Stimulated activated CD4-positive, alpha-beta T cell treated with anti-CD3 and anti-CD28 coated beads, Interleukin-4, amount 100 ng/mL, for 24 hours (primary cell): Measurements from ENCODE around the gene AIF1.

Experiments
- DNase-seq: peaks from one replicate; pipeline ENCODE4 v3.0.0-alpha.2; 2020

AIF1 gene

DNA sequence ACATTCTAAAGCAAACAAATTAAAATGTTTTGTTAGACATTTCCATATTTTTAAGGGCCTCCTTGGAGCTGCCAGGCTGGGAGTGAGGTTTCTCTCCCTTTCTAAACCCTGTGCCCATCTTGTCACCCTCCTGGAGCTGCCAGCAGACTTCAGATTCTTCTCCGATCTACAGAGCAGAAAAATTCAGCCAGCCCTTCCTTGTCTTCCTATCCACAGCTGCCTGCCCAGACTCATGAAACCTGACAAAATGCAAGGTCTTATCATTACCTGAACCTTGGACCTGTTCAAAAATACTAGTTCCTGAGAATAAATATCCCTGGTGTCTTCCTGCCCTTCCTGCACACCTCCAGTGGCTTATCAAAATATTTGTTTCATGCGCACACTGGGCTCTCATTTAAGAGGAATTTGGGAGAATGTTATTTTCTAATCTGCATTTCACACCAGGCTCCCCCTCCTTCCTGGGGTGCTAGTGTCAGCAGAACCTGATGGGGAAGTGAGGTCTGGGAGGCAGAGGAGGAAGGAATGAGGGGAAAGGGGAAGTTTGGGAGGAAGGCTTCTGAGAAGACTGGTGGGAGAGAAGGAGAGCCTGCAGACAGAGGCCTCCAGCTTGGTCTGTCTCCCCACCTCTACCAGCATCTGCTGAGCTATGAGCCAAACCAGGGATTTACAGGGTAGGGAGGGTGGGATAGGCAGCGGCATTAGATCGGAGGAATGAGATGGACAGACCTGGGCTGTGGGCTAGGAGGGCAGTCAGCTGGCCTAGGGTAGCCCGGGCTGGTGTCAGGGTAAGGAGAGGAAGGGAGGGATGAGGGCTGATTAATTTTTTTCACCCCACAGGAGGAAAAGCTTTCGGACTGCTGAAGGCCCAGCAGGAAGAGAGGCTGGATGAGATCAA is at the start of gene AIF1:
AIF1 (plus strand) TSS at position 551 of the 895 bp plus-strand sequence; CDS start at position 647, 96 bp downstream.
- DNase-seq: no peak

DNA sequence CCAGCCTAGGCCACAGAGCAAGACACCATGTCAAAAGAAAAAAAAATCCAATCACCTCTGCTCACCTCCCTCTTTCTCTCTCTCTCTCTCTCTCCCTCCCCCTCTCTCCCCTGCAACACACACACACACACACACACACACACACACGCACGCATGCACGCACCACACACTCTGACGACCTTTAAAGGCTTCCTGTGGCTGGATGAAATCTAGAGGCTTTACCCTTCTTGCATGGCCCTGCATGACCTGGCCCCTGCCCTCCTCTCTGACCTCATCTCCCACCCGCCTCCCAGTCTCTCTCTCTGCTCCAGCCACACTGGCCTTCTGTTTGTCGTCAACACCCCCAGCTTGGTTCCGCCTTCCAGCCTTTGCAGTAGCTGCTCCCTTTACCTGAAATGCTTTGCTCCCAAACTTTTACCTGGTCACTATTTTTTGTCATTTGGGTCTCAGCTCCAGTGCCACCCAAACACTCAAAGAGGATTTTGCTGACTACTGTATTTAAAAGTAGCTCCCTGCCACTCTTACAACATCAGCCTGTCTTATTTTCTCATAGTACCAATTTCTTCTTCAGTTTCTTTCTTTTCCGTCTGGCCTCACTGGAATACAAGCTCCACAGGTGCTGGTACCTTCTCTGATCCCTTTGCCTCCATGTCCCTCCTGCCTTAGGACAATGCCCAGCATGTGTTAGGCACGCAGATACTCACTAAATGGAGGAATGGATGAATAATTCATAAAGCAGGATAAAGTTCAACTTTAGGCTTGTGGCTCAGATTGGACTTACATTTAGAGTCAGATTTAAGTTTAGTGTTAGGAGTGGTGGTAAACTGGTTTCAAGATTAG is 47.3 kb upstream of the AIF1 start:
- no peak for DNase-seq

DNA sequence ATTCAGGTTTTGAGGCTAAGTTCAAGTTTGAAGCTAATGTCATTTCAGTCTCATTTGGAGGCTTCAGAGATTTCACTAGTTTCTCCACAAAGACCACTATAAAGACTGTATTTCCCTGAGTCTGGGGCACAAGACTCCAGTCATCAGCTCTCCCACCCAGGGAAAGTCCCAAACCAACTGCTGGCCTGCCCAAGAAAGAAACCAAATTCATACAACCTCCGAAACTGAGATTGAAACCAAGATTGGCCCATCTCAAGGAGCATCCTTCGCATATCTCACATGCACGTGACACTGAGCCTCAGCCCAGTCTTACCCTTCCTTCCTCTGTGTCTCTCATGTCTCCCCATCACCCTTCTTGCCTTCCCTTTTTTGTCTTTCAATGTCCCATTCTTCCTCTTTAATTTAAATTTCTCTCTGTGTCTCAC is 46.5 kb upstream of the AIF1 start:
- peak; percentile 83 for DNase-seq

DNA sequence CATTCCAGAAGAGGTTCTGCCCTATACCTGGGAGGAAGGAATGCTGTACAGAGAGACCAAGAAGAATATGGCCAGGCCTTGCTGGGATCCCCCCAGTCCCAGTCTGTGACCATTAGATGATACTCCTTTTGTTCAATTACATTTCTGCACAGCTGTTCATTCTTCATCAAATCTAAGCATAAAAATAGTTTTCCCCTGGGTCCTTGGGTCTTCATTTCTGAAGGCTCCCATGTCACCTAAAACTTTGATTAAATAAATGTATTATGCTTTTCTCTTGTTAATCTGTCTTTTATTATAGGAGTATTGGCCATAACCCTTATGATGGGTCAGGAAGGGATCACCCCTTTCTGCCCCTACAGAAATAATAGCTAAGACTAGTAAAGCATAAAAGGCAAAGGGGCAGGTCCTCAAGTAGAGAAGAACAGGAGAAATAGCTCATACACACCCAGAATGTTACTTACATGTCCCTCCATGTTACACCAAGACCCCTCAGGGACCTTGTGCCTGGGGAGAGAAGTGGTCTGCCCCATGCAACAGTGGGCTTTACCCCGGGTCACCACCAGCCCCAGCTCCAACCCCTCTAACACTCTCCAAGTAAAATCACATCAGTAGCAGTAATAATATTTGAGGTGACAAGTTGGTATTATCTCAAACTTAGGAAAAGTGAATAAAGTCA is 45.0 kb upstream of the AIF1 start:
- DNase-seq: no peak

DNA sequence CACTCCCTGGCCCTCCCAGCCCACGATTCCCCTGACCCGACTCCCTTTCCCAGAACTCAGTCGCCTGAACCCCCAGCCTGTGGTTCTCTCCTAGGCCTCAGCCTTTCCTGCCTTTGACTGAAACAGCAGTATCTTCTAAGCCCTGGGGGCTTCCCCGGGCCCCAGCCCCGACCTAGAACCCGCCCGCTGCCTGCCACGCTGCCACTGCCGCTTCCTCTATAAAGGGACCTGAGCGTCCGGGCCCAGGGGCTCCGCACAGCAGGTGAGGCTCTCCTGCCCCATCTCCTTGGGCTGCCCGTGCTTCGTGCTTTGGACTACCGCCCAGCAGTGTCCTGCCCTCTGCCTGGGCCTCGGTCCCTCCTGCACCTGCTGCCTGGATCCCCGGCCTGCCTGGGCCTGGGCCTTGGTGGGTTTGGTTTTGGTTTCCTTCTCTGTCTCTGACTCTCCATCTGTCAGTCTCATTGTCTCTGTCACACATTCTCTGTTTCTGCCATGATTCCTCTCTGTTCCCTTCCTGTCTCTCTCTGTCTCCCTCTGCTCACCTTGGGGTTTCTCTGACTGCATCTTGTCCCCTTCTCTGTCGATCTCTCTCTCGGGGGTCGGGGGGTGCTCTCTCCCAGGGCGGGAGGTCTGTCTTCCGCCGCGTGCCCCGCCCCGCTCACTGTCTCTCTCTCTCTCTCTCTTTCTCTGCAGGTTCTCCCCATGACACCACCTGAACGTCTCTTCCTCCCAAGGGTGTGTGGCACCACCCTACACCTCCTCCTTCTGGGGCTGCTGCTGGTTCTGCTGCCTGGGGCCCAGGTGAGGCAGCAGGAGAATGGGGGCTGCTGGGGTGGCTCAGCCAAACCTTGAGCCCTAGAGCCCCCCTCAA is 42.8 kb upstream of the AIF1 start, which contains the start of gene LTA:
LTA (plus strand) TSS at position 249 of the 871 bp plus-strand sequence; CDS start at position 703, 454 bp downstream.
- DNase-seq: peak; percentile 81

DNA sequence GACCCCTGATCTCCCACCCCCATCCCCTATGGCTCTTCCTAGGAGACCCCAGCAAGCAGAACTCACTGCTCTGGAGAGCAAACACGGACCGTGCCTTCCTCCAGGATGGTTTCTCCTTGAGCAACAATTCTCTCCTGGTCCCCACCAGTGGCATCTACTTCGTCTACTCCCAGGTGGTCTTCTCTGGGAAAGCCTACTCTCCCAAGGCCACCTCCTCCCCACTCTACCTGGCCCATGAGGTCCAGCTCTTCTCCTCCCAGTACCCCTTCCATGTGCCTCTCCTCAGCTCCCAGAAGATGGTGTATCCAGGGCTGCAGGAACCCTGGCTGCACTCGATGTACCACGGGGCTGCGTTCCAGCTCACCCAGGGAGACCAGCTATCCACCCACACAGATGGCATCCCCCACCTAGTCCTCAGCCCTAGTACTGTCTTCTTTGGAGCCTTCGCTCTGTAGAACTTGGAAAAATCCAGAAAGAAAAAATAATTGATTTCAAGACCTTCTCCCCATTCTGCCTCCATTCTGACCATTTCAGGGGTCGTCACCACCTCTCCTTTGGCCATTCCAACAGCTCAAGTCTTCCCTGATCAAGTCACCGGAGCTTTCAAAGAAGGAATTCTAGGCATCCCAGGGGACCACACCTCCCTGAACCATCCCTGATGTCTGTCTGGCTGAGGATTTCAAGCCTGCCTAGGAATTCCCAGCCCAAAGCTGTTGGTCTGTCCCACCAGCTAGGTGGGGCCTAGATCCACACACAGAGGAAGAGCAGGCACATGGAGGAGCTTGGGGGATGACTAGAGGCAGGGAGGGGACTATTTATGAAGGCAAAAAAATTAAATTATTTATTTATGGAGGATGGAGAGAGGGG is 41.6 kb upstream of the AIF1 start:
- no peak for DNase-seq

DNA sequence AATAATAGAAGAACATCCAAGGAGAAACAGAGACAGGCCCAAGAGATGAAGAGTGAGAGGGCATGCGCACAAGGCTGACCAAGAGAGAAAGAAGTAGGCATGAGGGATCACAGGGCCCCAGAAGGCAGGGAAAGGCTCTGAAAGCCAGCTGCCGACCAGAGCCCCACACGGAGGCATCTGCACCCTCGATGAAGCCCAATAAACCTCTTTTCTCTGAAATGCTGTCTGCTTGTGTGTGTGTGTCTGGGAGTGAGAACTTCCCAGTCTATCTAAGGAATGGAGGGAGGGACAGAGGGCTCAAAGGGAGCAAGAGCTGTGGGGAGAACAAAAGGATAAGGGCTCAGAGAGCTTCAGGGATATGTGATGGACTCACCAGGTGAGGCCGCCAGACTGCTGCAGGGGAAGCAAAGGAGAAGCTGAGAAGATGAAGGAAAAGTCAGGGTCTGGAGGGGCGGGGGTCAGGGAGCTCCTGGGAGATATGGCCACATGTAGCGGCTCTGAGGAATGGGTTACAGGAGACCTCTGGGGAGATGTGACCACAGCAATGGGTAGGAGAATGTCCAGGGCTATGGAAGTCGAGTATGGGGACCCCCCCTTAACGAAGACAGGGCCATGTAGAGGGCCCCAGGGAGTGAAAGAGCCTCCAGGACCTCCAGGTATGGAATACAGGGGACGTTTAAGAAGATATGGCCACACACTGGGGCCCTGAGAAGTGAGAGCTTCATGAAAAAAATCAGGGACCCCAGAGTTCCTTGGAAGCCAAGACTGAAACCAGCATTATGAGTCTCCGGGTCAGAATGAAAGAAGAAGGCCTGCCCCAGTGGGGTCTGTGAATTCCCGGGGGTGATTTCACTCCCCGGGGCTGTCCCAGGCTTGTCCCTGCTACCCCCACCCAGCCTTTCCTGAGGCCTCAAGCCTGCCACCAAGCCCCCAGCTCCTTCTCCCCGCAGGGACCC is 40.6 kb upstream of the AIF1 start:
- peak; percentile 63 for DNase-seq

DNA sequence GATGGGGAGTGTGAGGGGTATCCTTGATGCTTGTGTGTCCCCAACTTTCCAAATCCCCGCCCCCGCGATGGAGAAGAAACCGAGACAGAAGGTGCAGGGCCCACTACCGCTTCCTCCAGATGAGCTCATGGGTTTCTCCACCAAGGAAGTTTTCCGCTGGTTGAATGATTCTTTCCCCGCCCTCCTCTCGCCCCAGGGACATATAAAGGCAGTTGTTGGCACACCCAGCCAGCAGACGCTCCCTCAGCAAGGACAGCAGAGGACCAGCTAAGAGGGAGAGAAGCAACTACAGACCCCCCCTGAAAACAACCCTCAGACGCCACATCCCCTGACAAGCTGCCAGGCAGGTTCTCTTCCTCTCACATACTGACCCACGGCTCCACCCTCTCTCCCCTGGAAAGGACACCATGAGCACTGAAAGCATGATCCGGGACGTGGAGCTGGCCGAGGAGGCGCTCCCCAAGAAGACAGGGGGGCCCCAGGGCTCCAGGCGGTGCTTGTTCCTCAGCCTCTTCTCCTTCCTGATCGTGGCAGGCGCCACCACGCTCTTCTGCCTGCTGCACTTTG is 39.6 kb upstream of the AIF1 start, which contains the start of gene TNF:
TNF (plus strand) TSS at position 231 of the 567 bp plus-strand sequence; CDS start at position 408, 177 bp downstream.
- DNase-seq: peak; percentile 90

DNA sequence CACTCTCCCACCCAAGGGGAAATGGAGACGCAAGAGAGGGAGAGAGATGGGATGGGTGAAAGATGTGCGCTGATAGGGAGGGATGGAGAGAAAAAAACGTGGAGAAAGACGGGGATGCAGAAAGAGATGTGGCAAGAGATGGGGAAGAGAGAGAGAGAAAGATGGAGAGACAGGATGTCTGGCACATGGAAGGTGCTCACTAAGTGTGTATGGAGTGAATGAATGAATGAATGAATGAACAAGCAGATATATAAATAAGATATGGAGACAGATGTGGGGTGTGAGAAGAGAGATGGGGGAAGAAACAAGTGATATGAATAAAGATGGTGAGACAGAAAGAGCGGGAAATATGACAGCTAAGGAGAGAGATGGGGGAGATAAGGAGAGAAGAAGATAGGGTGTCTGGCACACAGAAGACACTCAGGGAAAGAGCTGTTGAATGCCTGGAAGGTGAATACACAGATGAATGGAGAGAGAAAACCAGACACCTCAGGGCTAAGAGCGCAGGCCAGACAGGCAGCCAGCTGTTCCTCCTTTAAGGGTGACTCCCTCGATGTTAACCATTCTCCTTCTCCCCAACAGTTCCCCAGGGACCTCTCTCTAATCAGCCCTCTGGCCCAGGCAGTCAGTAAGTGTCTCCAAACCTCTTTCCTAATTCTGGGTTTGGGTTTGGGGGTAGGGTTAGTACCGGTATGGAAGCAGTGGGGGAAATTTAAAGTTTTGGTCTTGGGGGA is 38.9 kb upstream of the AIF1 start:
- no peak for DNase-seq

DNA sequence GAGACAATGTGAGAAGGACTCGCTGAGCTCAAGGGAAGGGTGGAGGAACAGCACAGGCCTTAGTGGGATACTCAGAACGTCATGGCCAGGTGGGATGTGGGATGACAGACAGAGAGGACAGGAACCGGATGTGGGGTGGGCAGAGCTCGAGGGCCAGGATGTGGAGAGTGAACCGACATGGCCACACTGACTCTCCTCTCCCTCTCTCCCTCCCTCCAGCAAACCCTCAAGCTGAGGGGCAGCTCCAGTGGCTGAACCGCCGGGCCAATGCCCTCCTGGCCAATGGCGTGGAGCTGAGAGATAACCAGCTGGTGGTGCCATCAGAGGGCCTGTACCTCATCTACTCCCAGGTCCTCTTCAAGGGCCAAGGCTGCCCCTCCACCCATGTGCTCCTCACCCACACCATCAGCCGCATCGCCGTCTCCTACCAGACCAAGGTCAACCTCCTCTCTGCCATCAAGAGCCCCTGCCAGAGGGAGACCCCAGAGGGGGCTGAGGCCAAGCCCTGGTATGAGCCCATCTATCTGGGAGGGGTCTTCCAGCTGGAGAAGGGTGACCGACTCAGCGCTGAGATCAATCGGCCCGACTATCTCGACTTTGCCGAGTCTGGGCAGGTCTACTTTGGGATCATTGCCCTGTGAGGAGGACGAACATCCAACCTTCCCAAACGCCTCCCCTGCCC is 38.0 kb upstream of the AIF1 start:
- DNase-seq: peak; percentile 55

DNA sequence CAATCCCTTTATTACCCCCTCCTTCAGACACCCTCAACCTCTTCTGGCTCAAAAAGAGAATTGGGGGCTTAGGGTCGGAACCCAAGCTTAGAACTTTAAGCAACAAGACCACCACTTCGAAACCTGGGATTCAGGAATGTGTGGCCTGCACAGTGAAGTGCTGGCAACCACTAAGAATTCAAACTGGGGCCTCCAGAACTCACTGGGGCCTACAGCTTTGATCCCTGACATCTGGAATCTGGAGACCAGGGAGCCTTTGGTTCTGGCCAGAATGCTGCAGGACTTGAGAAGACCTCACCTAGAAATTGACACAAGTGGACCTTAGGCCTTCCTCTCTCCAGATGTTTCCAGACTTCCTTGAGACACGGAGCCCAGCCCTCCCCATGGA is 37.5 kb upstream of the AIF1 start:
- DNase-seq: no peak

DNA sequence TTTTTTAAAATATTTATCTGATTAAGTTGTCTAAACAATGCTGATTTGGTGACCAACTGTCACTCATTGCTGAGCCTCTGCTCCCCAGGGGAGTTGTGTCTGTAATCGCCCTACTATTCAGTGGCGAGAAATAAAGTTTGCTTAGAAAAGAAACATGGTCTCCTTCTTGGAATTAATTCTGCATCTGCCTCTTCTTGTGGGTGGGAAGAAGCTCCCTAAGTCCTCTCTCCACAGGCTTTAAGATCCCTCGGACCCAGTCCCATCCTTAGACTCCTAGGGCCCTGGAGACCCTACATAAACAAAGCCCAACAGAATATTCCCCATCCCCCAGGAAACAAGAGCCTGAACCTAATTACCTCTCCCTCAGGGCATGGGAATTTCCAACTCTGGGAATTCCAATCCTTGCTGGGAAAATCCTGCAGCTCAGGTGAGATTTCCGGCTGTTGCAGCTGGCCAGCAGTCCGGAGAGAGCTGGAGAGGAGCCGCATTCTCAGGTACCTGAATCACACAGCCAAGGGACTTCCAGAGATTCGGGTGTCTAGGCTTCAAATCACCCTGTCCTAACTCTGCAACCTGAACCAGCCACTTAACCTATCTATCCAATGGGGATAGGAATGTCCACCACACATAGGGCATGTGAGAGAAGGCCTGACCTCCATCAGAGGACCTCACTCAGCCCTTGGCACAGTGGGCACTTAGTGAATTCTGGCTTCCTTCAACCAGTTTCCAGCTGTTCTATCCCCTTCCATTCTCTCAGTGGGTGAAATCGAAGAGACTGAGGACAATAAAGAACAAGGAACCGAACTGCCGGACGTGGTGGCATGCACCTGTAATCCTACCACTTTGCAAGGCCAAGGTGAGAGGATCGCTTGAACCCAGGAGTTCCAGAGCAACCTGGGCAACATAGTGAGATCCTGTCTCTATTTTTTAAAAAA is 36.6 kb upstream of the AIF1 start:
- no peak for DNase-seq

DNA sequence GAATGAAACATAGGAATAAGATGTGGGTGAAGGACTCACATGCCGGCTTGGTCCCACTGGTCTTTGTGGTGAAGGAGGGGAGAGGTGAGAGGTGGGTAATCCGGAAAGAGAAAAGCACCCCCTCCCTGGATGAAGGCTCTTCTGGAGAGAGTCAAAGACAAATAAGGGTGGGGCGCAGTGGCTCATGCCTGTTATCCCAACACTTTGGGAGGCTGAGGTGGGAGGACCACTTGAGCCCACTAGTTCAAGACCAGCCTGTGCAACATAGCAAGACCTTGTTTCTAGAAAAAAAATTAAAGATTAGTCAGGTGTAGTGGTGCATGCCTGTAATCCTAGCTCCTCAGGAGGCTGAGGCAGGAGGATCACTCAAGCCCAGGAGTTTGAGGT is 35.9 kb upstream of the AIF1 start:
- no peak for DNase-seq

DNA sequence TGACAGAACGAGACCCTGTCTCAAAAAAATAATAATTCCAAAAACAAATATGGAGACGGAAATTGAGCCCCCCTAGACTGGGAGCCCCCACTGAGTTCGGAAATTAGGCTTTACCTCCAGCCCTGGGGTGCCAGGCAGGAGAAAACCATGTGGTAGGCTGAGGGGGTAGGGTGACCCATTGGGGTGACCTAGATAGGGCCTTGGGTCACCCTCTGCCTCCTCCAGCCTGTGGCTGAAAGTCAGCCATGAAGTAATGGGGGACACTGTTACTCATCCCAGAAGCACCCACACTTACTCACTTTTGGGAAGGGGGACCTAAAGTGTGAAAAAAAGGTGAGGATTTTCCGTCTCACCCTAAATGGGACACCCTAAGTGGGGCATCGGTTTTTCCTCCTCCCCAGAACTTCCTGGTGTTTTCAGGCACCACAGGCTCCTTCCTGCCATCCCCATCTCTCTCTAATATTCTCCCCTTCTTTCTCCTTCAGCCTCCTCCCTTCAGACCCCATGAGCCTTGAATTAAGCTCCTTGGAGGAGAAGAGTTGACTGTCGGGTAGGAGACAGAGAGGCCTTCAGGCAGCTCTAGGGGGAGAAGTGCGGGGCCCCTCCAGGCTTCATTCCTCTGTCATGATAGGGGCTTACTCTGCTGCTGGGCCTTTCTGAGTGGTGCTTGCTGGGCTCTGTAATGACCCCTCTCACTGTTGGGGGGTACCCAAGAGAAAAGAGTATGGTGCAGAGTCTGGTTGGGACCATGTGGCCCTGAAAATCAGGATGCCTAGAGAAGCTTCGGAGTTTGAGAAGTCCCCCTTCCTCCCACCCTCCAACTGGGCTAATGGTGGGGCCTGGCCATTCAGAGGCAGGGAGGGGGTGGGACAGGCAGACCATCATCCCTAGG is 35.2 kb upstream of the AIF1 start:
- no peak for DNase-seq

DNA sequence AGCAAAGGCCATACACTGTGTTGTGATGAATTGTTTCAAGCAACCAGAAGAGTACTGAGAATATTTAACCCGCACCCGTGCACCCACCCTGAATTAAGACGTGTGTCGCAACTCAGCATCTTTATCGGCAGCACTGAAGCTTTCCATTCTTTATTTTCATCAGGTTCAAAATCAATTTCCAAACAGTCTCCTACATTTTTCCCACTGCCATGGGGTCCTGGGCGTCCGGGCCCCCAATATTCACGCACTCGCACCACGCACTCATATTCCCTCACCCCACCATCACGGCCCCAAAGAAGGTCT is 34.6 kb upstream of the AIF1 start:
- no peak for DNase-seq
